ENCODE data around the gene CCDC197. TPM values are rescaled to one million over a fixed set of nuclear protein-coding genes. Genes with fewer than 3 reads are reported as not detected.

Gene CCDC197
- total and polyA plus RNA-seq, 7 experiments from 2014 or later, result not detected

DNA sequence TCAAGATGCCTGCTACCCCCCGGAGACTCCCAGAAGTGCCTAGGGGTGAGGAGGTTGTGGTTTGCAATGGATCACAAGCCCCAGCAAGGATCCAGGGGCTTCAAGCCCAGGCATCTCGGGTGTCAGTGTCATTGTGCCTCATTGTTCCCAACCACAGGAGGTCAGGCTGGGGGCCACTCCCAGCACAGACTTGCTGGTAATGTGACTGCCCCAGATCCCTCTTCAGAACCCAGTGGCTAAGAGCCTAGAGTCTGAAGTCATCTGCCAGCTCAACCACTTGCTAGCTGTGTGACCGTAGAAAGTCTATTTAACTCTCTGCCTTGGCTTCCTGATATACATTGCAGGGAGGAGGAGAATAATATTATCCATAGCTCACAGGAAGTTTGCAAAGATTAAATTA is 13.0 kb upstream of the CCDC197 start:
- H3K27ac ChIP-seq (ENCODE audit: low read depth, low read length), result no peak overlapping the region
- H3K4me3 ChIP-seq (ENCODE audit: low read length), result no peak overlapping the region
- Mint-ChIP-seq H3K4me3 (no peak overlapping the region), H3K27ac (no peak overlapping the region), H3K4me1 (peaks cover 5 to 28% (median 27%) of the 10 kb centered on the region in 7 donors), H3K27me3 (peaks cover 0 to 3% (median 0%) of the 10 kb centered on the region in 5 donors), H3K9me3 (peaks cover 0 to 5% (median 0%) of the 10 kb centered on the region in 11 donors), H3K36me3 (peaks cover 0 to 11% (median 0%) of the 10 kb centered on the region in 5 donors)
- DNase-seq (no peak), ATAC-seq (no peak)
- ChIA-PET CTCF (interaction anchor here (0.6 to 3.6 kb wide), 2 partner anchors 9 to 45 kb away, joined by 3 to 15 read pairs; no protein-coding TSS in a partner anchor), POLR2A (interaction anchor here (1.0 kb wide), 1 partner anchor 23 kb away, joined by 3 read pairs; no protein-coding TSS in a partner anchor)
- peaks cover 1 to 9% of the 10 kb centered on the region in 2 donors for H3K4me1 ChIP-seq (ENCODE audit: control insufficient read depth in 2 of 2, insufficient read depth in 2 of 2, low read length in 2 of 2)
- H3K27me3 ChIP-seq (ENCODE audit: control insufficient read depth in 2 of 2, insufficient read depth in 2 of 2, low read length in 2 of 2), result no peaks in the 10 kb centered on the region
- no peaks in the 10 kb centered on the region for H3K9me3 ChIP-seq (ENCODE audit: control insufficient read depth in 2 of 3, low read length in 3 of 3)
- H3K36me3 ChIP-seq (ENCODE audit: control insufficient read depth in 2 of 3, insufficient read depth in 3 of 3, low read length in 3 of 3), result no peaks in the 10 kb centered on the region
- intact Hi-C loops (cut with micrococcal nuclease), result no loop called here

DNA sequence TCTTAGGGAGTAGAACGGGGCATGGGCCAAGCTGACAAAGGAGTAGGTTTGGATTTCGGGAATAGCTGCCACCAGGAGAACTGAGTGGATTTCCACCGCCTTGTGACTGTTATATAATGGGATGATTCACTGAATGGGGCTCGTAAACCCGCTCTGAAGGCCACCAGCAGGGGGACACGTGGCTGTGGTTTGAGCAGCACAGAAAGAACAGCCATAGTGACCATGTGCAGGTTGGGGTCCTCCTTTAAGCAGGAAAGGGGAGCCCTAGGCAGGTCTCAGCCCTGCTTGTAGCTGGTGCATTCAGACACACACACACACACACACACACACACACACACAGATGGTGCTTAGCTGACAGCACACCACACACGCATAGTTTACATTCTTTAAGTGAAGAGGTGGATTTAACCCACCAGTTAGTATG is 12.1 kb upstream of the CCDC197 start:
- peaks cover 0 to 3% (median 0%) of the 10 kb centered on the region in 11 donors for H3K9me3 Mint-ChIP-seq
- H3K27me3 Mint-ChIP-seq, result peaks cover 0 to 3% (median 0%) of the 10 kb centered on the region in 5 donors
- CTCF ChIA-PET, result interaction anchor here (3.6 kb wide), 1 partner anchor 45 kb away, joined by 15 read pairs; no protein-coding TSS in a partner anchor
- H3K36me3 Mint-ChIP-seq, result peaks cover 0 to 6% (median 0%) of the 10 kb centered on the region in 5 donors
- POLR2A ChIA-PET, result no interaction called here
- Histone ChIP-seq H3K27me3 (ENCODE audit: control insufficient read depth in 2 of 2, insufficient read depth in 2 of 2, low read length in 2 of 2) (no peaks in the 10 kb centered on the region), H3K27ac (ENCODE audit: low read depth, low read length) (no peak overlapping the region), H3K36me3 (ENCODE audit: control insufficient read depth in 2 of 3, insufficient read depth in 3 of 3, low read length in 3 of 3) (no peaks in the 10 kb centered on the region), H3K4me3 (ENCODE audit: low read length) (no peak overlapping the region), H3K4me1 (ENCODE audit: control insufficient read depth in 2 of 2, insufficient read depth in 2 of 2, low read length in 2 of 2) (peaks cover 0 to 2% of the 10 kb centered on the region in 2 donors), H3K9me3 (ENCODE audit: control insufficient read depth in 2 of 3, low read length in 3 of 3) (no peaks in the 10 kb centered on the region)
- no peak for DNase-seq
- no peak overlapping the region for H3K4me3 Mint-ChIP-seq
- no peak for ATAC-seq
- intact Hi-C loops (cut with micrococcal nuclease), result no loop called here
- no peak overlapping the region for H3K27ac Mint-ChIP-seq
- H3K4me1 Mint-ChIP-seq, result peaks cover 4 to 24% (median 18%) of the 10 kb centered on the region in 7 donors

DNA sequence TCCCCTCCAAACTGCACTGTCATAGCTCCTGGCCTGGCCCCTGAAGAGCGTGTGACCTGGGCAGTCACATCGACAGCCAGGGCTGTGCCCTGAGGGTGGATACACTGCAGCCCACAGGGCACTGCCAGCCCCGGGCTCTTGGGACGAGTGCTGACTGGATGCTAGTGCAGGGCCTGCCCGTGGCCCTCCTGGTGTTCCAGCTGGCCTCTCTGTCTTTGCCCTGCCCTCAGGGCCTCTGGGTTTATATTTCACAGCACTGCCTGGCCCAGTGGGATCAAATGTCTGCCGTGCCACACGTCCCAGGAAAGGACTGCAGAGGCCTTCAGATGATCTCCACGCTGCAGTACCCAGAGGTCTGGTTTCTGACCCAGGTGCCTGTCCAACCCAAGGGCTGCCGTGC is 10.1 kb upstream of the CCDC197 start:
- CTCF ChIA-PET, result interaction anchor here (0.6 to 3.6 kb wide), 2 partner anchors 31 to 47 kb away, joined by 4 to 15 read pairs; no protein-coding TSS in a partner anchor
- no peak overlapping the region for H3K4me3 Mint-ChIP-seq
- Histone ChIP-seq H3K36me3 (ENCODE audit: control insufficient read depth in 2 of 3, insufficient read depth in 3 of 3, low read length in 3 of 3) (no peaks in the 10 kb centered on the region), H3K4me1 (ENCODE audit: control insufficient read depth in 2 of 2, insufficient read depth in 2 of 2, low read length in 2 of 2) (no peaks in the 10 kb centered on the region), H3K27me3 (ENCODE audit: control insufficient read depth in 2 of 2, insufficient read depth in 2 of 2, low read length in 2 of 2) (no peaks in the 10 kb centered on the region), H3K9me3 (ENCODE audit: control insufficient read depth in 2 of 3, low read length in 3 of 3) (no peaks in the 10 kb centered on the region), H3K27ac (ENCODE audit: low read depth, low read length) (no peak overlapping the region), H3K4me3 (ENCODE audit: low read length) (no peak overlapping the region)
- intact Hi-C loops (cut with micrococcal nuclease), result no loop called here
- no peak overlapping the region for H3K27ac Mint-ChIP-seq
- peaks cover 0 to 3% (median 0%) of the 10 kb centered on the region in 5 donors for H3K27me3 Mint-ChIP-seq
- peaks cover 0 to 16% (median 4%) of the 10 kb centered on the region in 7 donors for H3K4me1 Mint-ChIP-seq
- no peak for DNase-seq
- peaks cover 0 to 4% (median 0%) of the 10 kb centered on the region in 5 donors for H3K36me3 Mint-ChIP-seq
- ATAC-seq, result no peak
- peaks cover 0 to 2% (median 0%) of the 10 kb centered on the region in 11 donors for H3K9me3 Mint-ChIP-seq
- POLR2A ChIA-PET, result interaction anchor here (0.7 kb wide), 1 partner anchor 9 kb away, joined by 3 read pairs; no protein-coding TSS in a partner anchor

DNA sequence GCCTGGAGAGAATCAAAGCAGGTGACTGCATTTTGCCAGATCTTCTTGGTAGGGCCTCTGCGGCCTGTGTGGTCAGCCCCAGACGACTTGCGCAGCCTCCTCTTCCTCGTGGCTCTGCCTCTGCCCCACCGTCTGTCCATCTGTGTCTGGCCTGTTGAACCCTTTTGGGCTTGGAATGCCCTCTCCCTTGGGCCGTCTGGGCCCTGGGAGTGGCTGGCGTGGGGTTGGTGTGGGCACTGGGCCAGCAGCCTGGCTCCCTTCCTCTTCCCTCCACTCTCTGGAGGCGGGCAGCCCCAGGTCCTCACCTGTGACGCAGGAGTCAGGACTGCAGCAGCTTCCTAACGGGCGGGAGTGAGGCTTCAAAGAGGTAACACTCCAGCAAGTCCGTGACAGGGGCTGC is 9.7 kb upstream of the CCDC197 start:
- intact Hi-C loops (cut with micrococcal nuclease), result no loop called here
- Mint-ChIP-seq H3K4me3 (no peak overlapping the region), H3K4me1 (peaks cover 0 to 18% (median 4%) of the 10 kb centered on the region in 7 donors), H3K27me3 (peaks cover 0 to 3% (median 0%) of the 10 kb centered on the region in 5 donors), H3K36me3 (peaks cover 0 to 4% (median 0%) of the 10 kb centered on the region in 5 donors), H3K9me3 (peaks cover 0 to 2% (median 0%) of the 10 kb centered on the region in 11 donors), H3K27ac (no peak overlapping the region)
- Histone ChIP-seq H3K4me3 (ENCODE audit: low read length) (no peak overlapping the region), H3K9me3 (ENCODE audit: control insufficient read depth in 2 of 3, low read length in 3 of 3) (no peaks in the 10 kb centered on the region), H3K36me3 (ENCODE audit: control insufficient read depth in 2 of 3, insufficient read depth in 3 of 3, low read length in 3 of 3) (no peaks in the 10 kb centered on the region), H3K27ac (ENCODE audit: low read depth, low read length) (no peak overlapping the region), H3K4me1 (ENCODE audit: control insufficient read depth in 2 of 2, insufficient read depth in 2 of 2, low read length in 2 of 2) (no peaks in the 10 kb centered on the region), H3K27me3 (ENCODE audit: control insufficient read depth in 2 of 2, insufficient read depth in 2 of 2, low read length in 2 of 2) (no peaks in the 10 kb centered on the region)
- ATAC-seq (no peak), DNase-seq (no peak)
- ChIA-PET POLR2A (no interaction called here), CTCF (no interaction called here)

DNA sequence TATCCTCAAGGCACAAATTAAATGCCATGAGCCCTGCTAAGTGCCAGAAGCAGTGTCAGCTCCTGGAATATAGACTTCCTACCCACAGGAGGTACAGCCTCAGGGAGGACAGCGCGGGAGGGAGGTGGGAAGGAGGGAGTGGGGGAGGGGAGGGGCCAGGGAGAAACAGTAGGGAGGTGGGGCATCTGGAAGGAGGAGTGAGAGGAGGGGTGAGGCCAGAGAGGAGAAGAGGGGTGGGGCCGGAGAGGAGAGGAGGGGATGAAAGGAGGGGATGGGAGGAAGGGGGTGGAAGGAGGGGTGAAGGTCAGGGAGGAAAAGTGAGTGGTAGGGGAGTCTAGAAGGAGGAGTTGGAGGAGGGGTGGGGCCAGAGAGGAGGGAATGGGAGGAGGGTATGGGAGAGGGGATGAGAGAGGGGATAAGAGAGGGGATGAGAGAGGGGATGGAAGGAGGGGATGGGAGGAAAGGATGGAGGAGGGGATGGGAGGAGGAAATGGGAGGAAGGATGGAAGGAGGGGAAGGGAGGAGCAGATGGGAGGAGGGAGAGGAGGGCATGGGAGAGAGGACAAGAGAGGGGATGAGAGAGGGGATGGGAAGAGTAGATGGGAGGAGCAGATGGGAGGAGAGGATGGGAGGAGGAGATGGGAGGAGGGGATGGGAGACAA is 9.2 kb upstream of the CCDC197 start:
- Histone ChIP-seq H3K4me1 (ENCODE audit: control insufficient read depth in 2 of 2, insufficient read depth in 2 of 2, low read length in 2 of 2) (no peaks in the 10 kb centered on the region), H3K36me3 (ENCODE audit: control insufficient read depth in 2 of 3, insufficient read depth in 3 of 3, low read length in 3 of 3) (no peaks in the 10 kb centered on the region), H3K9me3 (ENCODE audit: control insufficient read depth in 2 of 3, low read length in 3 of 3) (no peaks in the 10 kb centered on the region), H3K27me3 (ENCODE audit: control insufficient read depth in 2 of 2, insufficient read depth in 2 of 2, low read length in 2 of 2) (no peaks in the 10 kb centered on the region), H3K27ac (ENCODE audit: low read depth, low read length) (no peak overlapping the region), H3K4me3 (ENCODE audit: low read length) (no peak overlapping the region)
- Mint-ChIP-seq H3K9me3 (peaks cover 0 to 2% (median 0%) of the 10 kb centered on the region in 11 donors), H3K27ac (no peak overlapping the region), H3K27me3 (peaks cover 0 to 3% (median 0%) of the 10 kb centered on the region in 5 donors), H3K4me1 (peaks cover 0 to 21% (median 4%) of the 10 kb centered on the region in 7 donors), H3K36me3 (peaks cover 0 to 4% (median 0%) of the 10 kb centered on the region in 5 donors), H3K4me3 (no peak overlapping the region)
- intact Hi-C loops (cut with micrococcal nuclease), result no loop called here
- ATAC-seq (no peak), DNase-seq (no peak)
- POLR2A ChIA-PET, result no interaction called here
- CTCF ChIA-PET, result no interaction called here

DNA sequence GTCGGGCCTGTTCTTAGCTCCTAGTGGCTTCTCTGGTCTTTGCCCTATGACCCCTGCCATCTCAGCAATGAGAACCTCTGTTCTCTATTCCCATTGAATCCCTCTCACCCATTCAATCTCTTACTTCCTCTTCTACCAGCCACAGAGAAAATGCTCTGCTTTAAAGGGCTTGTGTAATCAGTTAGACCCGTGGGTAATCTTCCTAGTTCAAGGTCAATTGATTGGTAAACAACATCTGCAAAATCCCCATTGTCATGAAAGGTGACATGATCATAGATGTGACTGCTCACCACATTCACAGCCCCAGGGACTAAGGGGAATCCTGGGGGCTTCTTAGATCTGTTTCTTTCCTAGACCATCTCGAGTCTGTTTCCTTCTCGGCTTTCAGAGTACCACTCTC is 7.2 kb upstream of the CCDC197 start:
- H3K4me3 ChIP-seq (ENCODE audit: low read length), result no peak overlapping the region
- Mint-ChIP-seq H3K9me3 (peaks cover 0 to 2% (median 0%) of the 10 kb centered on the region in 11 donors), H3K36me3 (peaks cover 0 to 4% (median 0%) of the 10 kb centered on the region in 5 donors), H3K4me3 (no peak overlapping the region), H3K4me1 (peaks cover 0 to 26% (median 0%) of the 10 kb centered on the region in 7 donors), H3K27me3 (no peaks in the 10 kb centered on the region), H3K27ac (peak overlapping the region in 1 of 9 donors; percentile 30)
- no peaks in the 10 kb centered on the region for H3K9me3 ChIP-seq (ENCODE audit: control insufficient read depth in 2 of 3, low read length in 3 of 3)
- DNase-seq, result no peak
- H3K4me1 ChIP-seq (ENCODE audit: control insufficient read depth in 2 of 2, insufficient read depth in 2 of 2, low read length in 2 of 2), result no peaks in the 10 kb centered on the region
- ATAC-seq, result peak; percentile 24
- no peak overlapping the region for H3K27ac ChIP-seq (ENCODE audit: low read depth, low read length)
- POLR2A ChIA-PET, result no interaction called here
- intact Hi-C loops (cut with micrococcal nuclease), result no loop called here
- H3K27me3 ChIP-seq (ENCODE audit: control insufficient read depth in 2 of 2, insufficient read depth in 2 of 2, low read length in 2 of 2), result no peaks in the 10 kb centered on the region
- CTCF ChIA-PET, result interaction anchor here (0.6 to 3.9 kb wide), 3 partner anchors 14 to 51 kb away, joined by 3 to 11 read pairs (median 4); no protein-coding TSS in a partner anchor
- H3K36me3 ChIP-seq (ENCODE audit: control insufficient read depth in 2 of 3, insufficient read depth in 3 of 3, low read length in 3 of 3), result no peaks in the 10 kb centered on the region
